ENCODE results near the gene CDK14.

CDK14 gene

GRCh38 chr7:90605055-90605454 lies 8.9 kb downstream of the CDK14 start:
- TF ChIP-seq CTCF (conservative IDR thresholded peaks at IDR 0.05), result no peak
- peak overlapping the region; percentile 86 for H3K27ac ChIP-seq

- H3K27ac ChIP-seq, result no peak overlapping the region
- no peak for TF ChIP-seq CTCF (conservative IDR thresholded peaks at IDR 0.05)
Observed at GRCh38 chr7:90607196-90607595, 11.1 kb downstream of the CDK14 start.

- H3K27ac ChIP-seq, result peak overlapping the region; percentile 77
- TF ChIP-seq CTCF (conservative IDR thresholded peaks at IDR 0.05), result no peak
Observed at GRCh38 chr7:90610105-90610504, 14.0 kb downstream of the CDK14 start.

GRCh38 chr7:90611115-90611514 lies 15.0 kb downstream of the CDK14 start:
- no peak for TF ChIP-seq CTCF (conservative IDR thresholded peaks at IDR 0.05)
- peak overlapping the region; percentile 77 for H3K27ac ChIP-seq

GRCh38 chr7:90613088-90613498 lies 17.0 kb downstream of the CDK14 start:
- no peak overlapping the region; the same call in 1 of the 2 replicates for H3K27ac ChIP-seq
- no peak for TF ChIP-seq CTCF (conservative IDR thresholded peaks at IDR 0.05)

GRCh38 chr7:90617442-90617841 lies 21.3 kb downstream of the CDK14 start:
- TF ChIP-seq CTCF (conservative IDR thresholded peaks at IDR 0.05), result no peak

GRCh38 chr7:90618876-90619275 lies 22.8 kb downstream of the CDK14 start:
- no peak for TF ChIP-seq CTCF (conservative IDR thresholded peaks at IDR 0.05)
- peak overlapping the region; percentile 94 for H3K27ac ChIP-seq

More at GRCh38 chr7:90617442-90617841, 21.3 kb downstream of the CDK14 start:
- H3K27ac ChIP-seq, result peak overlapping the region; percentile 94
